ENCODE data around the gene E2F2. TPM values are rescaled to one million over a fixed set of nuclear protein-coding genes. Genes with fewer than 3 reads are reported as not detected.

E2F2 gene
- total RNA-seq, 1 experiment from 2014 or later = 16.3 TPM

DNA sequence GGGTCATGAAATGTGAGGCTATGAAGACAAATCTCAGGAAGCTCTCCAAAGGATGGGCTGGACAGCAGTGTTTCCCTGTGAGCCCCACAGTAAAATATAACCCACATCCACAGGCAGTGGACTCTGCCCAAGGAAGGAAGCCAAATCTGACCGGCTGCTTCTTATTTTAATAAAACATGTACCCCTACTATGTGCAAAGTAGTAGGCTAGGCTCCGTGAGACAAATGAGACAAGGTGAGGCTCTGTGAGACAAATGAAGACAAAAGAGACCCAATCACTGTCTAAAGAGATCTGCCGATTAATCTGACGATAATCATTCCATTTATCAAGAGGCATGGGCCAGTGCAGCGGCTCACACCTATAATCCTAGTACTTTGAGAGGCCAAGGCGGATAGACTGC is 49.1 kb downstream of the E2F2 start:
- Histone ChIP-seq H3K36me3 (ENCODE audit: control insufficient read depth in 1 of 2, insufficient read depth in 2 of 2, low read length in 2 of 2) (no peaks in the 10 kb centered on the region), H3K4me1 (ENCODE audit: control insufficient read depth in 1 of 2, insufficient read depth in 2 of 2, low read length in 2 of 2) (peaks cover 22 to 31% of the 10 kb centered on the region in 2 experiments), H3K79me2 (ENCODE audit: insufficient read depth, low read length) (no peaks in the 10 kb centered on the region), H3K4me2 (ENCODE audit: low read length) (no peak overlapping the region), H3K4me3 (replicated peaks in 1 of 2; ENCODE audit: low read depth in 1 of 2, low read length in 2 of 2) (no peak overlapping the region), H3K9me3 (ENCODE audit: control insufficient read depth in 1 of 2, insufficient read depth in 1 of 2, low read depth in 1 of 2, low read length in 2 of 2) (no peaks in the 10 kb centered on the region), H4K20me1 (ENCODE audit: insufficient read depth) (no peaks in the 10 kb centered on the region), H3K27me3 (ENCODE audit: insufficient read depth, low read length) (no peaks in the 10 kb centered on the region), H2AFZ (ENCODE audit: low read depth, low read length, poor library complexity, severe bottlenecking) (no peak overlapping the region), H3K27ac (ENCODE audit: low read depth, low read length) (no peak overlapping the region), H3K9me2 (ENCODE audit: insufficient read depth) (no peaks in the 10 kb centered on the region), H3K9ac (ENCODE audit: low read length) (no peak overlapping the region)
- DNase-seq (ENCODE audit: low read depth, low spot score) = no peak
- intact Hi-C loops (cut with micrococcal nuclease) = no loop called here
- no peak for ATAC-seq
- no TSS peak for BruUV-seq (replicated peaks)
- POLR2A ChIA-PET = no interaction called here
- TF ChIP-seq EZH2phosphoT487 (IDR thresholded peaks at IDR 0.05; ENCODE audit: borderline replicate concordance) = no peak
- TF ChIP-seq ATF3 (IDR thresholded peaks at IDR 0.05) = no peak
- TF ChIP-seq SP1 (IDR thresholded peaks at IDR 0.05; ENCODE audit: low read depth) = no peak
- no peak for TF ChIP-seq REST (IDR thresholded peaks at IDR 0.05; ENCODE audit: low read depth)
- TF ChIP-seq TCF7L2 (IDR thresholded peaks at IDR 0.05; ENCODE audit: borderline replicate concordance, extremely low read depth, insufficient read depth, insufficient read length) = no peak
- no peak for TF ChIP-seq JUND (IDR thresholded peaks at IDR 0.05)
- TF ChIP-seq, protein P1, sequence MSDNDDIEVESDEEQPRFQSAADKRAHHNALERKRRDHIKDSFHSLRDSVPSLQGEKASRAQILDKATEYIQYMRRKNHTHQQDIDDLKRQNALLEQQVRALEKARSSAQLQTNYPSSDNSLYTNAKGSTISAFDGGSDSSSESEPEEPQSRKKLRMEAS (IDR thresholded peaks at IDR 0.05) = no peak
- TF ChIP-seq EZH2 (IDR thresholded peaks at IDR 0.05) = no peak
- no peak for TF ChIP-seq RAD21 (IDR thresholded peaks at IDR 0.05; ENCODE audit: low read depth)
- no peak for TF ChIP-seq CEBPB (IDR thresholded peaks at IDR 0.05; ENCODE audit: low read depth)
- RAD21 ChIA-PET (ENCODE audit: low non-redundant PET in 1 of 2, low total read pairs in 2 of 2, uncharacterized antibody in 2 of 2, unreplicated experiment in 2 of 2) = no interaction called here
- CTCF ChIA-PET = interaction anchor here (1.3 to 5.5 kb wide), 3 partner anchors 15 to 58 kb away, joined by 3 to 48 read pairs (median 8); no protein-coding TSS in a partner anchor

Measured in HCT116 (cell line).